Activated naive CD4-positive, alpha-beta T cell treated with anti-CD3 and anti-CD28 coated beads, Interleukin-2, amount 10 ng/mL, durations not matched to agents 7 days and 5 days (primary cell): ENCODE data around the gene STEAP1B.
A peak's percentile ranks its signal among the peaks of the same experiment; 100 is the strongest.
"Not testable (repeated sequence)": the region's sequence is repeated elsewhere in the genome, so short reads cannot be mapped to it uniquely, and the experiment has no call there.

Experiments
- CTCF ChIA-PET: fragments of 350-600 bp; sonication (Branson Sonifier 250); formaldehyde crosslinking; loops from one replicate; lab custom pipeline; 2021; ENCODE audit warnings: antibody characterized with exemption; lab: Charles Lee
- DNase-seq: peaks from one replicate; pipeline ENCODE4 v3.0.0-alpha.2; 2020
- H3K27ac Mint-ChIP-seq: one replicate; pipeline ENCODE4 v1.8.0; 2021; ENCODE audit warnings: mild to moderate bottlenecking, moderate library complexity, mixed read lengths
- H3K27me3 Mint-ChIP-seq: one replicate; pipeline ENCODE4 v1.8.0; 2021; ENCODE audit warnings: mild to moderate bottlenecking, mixed read lengths
- H3K36me3 Mint-ChIP-seq: one replicate; pipeline ENCODE4 v1.8.0; 2021; ENCODE audit warnings: mixed read lengths
- H3K4me1 Mint-ChIP-seq: one replicate; pipeline ENCODE4 v1.8.0; 2021; ENCODE audit warnings: mixed read lengths
- H3K4me3 Mint-ChIP-seq: one replicate; pipeline ENCODE4 v1.8.0; 2021; ENCODE audit warnings: mild to moderate bottlenecking, moderate library complexity, mixed read lengths
- H3K9me3 Mint-ChIP-seq: one replicate; pipeline ENCODE4 v1.8.0; 2021; ENCODE audit warnings: mixed read lengths

Gene STEAP1B

DNA sequence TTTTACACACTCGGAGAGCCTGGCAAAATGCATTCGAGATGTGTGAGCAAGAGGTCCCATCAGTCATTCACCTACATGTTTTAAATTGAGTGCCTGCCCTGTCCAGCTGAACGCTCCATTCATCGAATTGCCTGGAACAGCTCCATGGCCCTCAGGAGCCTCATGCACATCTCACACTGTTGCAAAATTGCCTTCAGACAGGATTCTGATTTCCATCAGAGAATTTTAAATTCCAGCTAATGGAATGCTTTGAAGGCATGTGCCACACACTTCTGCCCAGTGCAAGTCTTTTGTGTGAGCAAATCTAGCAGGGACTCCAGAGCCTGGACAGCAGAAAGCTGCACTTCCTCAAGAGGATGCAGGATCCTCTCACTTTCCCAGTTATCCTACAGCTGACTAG, 17.0 kb upstream of the STEAP1B start:
- CTCF ChIA-PET, H3K36me3 Mint-ChIP-seq, H3K9me3 Mint-ChIP-seq, DNase-seq, H3K4me1 Mint-ChIP-seq, H3K4me3 Mint-ChIP-seq, H3K27ac Mint-ChIP-seq, H3K27me3 Mint-ChIP-seq: not testable (repeated sequence)

GRCh38 chr7:22514963-22515362, 15.0 kb upstream of the STEAP1B start:
- DNase-seq, H3K27ac Mint-ChIP-seq, H3K4me3 Mint-ChIP-seq, H3K36me3 Mint-ChIP-seq, H3K4me1 Mint-ChIP-seq, CTCF ChIA-PET, H3K9me3 Mint-ChIP-seq: not testable (repeated sequence)
- H3K27me3 Mint-ChIP-seq: peaks cover 10% of the 10 kb centered on the region

GRCh38 chr7:22507320-22507719, 7.3 kb upstream of the STEAP1B start:
- CTCF ChIA-PET, DNase-seq, H3K4me3 Mint-ChIP-seq, H3K36me3 Mint-ChIP-seq, H3K4me1 Mint-ChIP-seq, H3K27ac Mint-ChIP-seq, H3K9me3 Mint-ChIP-seq: not testable (repeated sequence)
- peaks cover 29% of the 10 kb centered on the region for H3K27me3 Mint-ChIP-seq

GRCh38 chr7:22506316-22507020, 6.5 kb upstream of the STEAP1B start:
- CTCF ChIA-PET, DNase-seq, H3K27ac Mint-ChIP-seq, H3K4me3 Mint-ChIP-seq, H3K9me3 Mint-ChIP-seq, H3K4me1 Mint-ChIP-seq, H3K36me3 Mint-ChIP-seq: not testable (repeated sequence)
- peaks cover 29% of the 10 kb centered on the region for H3K27me3 Mint-ChIP-seq

GRCh38 chr7:22504519-22504918, 4.5 kb upstream of the STEAP1B start:
- H3K4me1 Mint-ChIP-seq, DNase-seq, H3K36me3 Mint-ChIP-seq, H3K4me3 Mint-ChIP-seq, H3K9me3 Mint-ChIP-seq, CTCF ChIA-PET, H3K27ac Mint-ChIP-seq: not testable (repeated sequence)
- H3K27me3 Mint-ChIP-seq: peaks cover 34% of the 10 kb centered on the region

DNA sequence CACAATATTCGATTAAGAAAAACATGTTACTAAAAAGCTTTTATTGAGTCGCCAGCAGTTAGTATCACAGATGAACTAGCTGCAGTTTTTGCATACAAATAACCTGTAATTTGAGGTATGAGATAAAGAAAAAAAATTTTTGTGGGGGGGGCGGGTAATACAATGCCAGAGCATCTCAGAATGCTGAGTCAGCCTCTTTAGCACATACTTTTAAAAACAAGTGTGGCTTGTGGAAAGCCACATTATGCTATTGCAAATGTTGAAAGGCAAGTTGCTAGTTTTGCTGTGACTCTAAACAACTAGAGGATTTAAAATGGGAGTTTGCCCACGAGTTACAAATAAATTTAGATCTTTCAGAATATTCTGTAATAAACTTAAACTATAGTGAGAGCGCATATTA, 2.1 kb upstream of the STEAP1B start:
- H3K27me3 Mint-ChIP-seq: peaks cover 35% of the 10 kb centered on the region
- not testable (repeated sequence) for H3K9me3 Mint-ChIP-seq, H3K36me3 Mint-ChIP-seq, DNase-seq, H3K4me1 Mint-ChIP-seq, H3K27ac Mint-ChIP-seq, H3K4me3 Mint-ChIP-seq
- CTCF ChIA-PET: interaction anchor here (0.7 kb wide), 1 partner anchor 392 kb away, joined by 4 read pairs; no protein-coding TSS in a partner anchor

GRCh38 chr7:22501336-22501735, 1.3 kb upstream of the STEAP1B start:
- H3K27me3 Mint-ChIP-seq: peaks cover 34% of the 10 kb centered on the region
- not testable (repeated sequence) for H3K36me3 Mint-ChIP-seq, H3K4me1 Mint-ChIP-seq, H3K9me3 Mint-ChIP-seq, DNase-seq, H3K4me3 Mint-ChIP-seq, H3K27ac Mint-ChIP-seq
- CTCF ChIA-PET: interaction anchor here (1.2 to 2.0 kb wide), 2 partner anchors 392 to 395 kb away, joined by 3 to 10 read pairs; no protein-coding TSS in a partner anchor

DNA sequence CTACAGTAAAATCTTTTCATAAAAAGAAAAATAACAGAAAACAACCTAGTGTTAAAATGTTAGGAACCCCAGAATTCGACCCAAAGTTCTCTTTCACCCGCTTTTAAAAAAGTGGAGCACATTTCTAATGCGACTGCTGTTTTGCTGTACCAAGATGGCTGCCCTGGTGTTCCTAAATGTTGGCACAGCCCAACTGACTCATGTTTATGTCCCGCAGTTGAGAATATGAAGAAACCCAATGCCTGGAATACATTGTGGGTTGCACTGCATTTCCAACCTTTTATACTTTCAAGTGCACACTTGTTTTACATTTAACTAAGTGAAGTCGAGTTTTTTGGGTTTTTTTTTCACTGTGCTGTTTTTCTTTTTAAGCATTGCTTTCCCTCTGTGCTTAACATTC, 944 bp downstream of the STEAP1B start:
- Mint-ChIP-seq H3K4me1 (peaks cover 8% of the 10 kb centered on the region), H3K36me3 (no peaks in the 10 kb centered on the region), H3K9me3 (no peaks in the 10 kb centered on the region), H3K27ac (no peak overlapping the region), H3K27me3 (peaks cover 26% of the 10 kb centered on the region), H3K4me3 (no peak overlapping the region)
- DNase-seq: no peak
- CTCF ChIA-PET: no interaction called here

- H3K36me3 Mint-ChIP-seq, H3K9me3 Mint-ChIP-seq, H3K4me1 Mint-ChIP-seq, H3K27ac Mint-ChIP-seq, H3K4me3 Mint-ChIP-seq, CTCF ChIA-PET, DNase-seq: not testable (repeated sequence)
- H3K27me3 Mint-ChIP-seq: peaks cover 21% of the 10 kb centered on the region
Observed at GRCh38 chr7:22496912-22497311, 3.1 kb downstream of the STEAP1B start.

DNA sequence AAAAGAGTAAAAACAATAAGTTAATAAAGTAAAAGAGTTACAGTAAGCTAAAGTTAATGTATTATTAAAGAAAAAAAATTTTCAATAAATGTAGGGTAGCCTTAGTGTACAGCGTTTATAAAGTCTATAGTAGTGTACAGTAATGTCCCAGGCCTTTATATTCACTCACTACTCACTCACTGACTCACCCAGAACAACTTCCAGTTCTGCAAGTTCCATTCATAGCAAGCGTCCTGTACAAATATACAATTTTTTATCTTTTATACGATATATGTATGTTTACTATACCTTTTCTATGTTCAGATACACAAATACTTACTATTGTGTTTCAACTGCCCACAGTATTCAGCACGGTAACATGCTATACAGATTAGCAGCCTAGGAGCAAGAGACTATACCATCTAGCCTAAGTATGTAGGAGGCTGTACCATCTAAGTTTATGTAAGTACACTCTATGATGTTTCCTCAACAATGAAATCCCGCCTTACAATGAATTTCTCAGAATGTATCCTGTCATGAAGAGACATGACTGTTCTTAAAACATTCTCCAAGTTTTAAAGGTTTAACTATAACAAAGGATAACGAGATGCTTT, 3.6 kb downstream of the STEAP1B start:
- CTCF ChIA-PET: interaction anchor here (0.6 to 1.4 kb wide), 3 partner anchors 94 to 393 kb away, joined by 3 to 7 read pairs (median 3); no protein-coding TSS in a partner anchor
- not testable (repeated sequence) for H3K4me3 Mint-ChIP-seq, H3K27ac Mint-ChIP-seq, H3K36me3 Mint-ChIP-seq, DNase-seq, H3K4me1 Mint-ChIP-seq, H3K9me3 Mint-ChIP-seq
- peaks cover 21% of the 10 kb centered on the region for H3K27me3 Mint-ChIP-seq

- H3K36me3 Mint-ChIP-seq, H3K27ac Mint-ChIP-seq, H3K9me3 Mint-ChIP-seq, CTCF ChIA-PET, DNase-seq, H3K4me3 Mint-ChIP-seq, H3K4me1 Mint-ChIP-seq: not testable (repeated sequence)
- H3K27me3 Mint-ChIP-seq: peaks cover 14% of the 10 kb centered on the region
Observed at GRCh38 chr7:22493160-22493925, 6.6 kb downstream of the STEAP1B start.

DNA sequence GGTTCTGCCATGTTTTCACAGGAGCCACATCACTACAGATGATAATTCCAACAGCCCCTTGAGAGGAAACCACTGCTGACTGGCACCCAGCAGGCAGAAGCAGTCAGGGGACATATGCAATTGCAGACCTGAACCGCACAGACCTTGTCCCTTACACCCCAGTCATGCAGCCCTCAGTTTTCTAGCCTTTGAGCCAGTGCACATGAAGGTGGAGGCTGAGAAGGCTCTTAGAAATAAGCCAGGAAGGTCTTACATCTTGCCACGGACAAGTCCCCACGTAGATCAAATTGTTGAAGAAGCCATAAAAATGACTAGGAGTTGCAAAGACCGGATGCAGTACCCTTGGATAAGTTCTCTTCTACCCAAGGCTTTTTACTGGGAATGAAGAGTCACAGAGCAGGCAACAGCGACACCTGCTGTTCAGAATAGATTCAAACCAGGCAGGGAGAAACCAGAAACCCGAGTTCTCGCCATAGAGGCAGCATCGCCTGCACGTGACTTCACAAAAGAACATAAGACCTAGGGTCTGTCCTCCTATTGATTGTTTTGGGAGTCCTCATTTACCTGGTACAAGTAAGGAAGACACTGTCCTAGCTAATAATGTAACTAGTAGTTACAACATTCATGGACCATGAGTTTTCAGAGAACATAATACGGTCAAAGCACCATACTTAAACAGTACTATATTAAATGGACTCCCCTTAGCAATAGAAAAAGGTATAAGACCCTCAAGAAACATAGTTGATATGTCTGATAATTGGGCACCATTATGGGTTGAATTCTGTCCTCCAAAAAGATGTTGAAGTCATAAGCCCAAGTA, 11.1 kb downstream of the STEAP1B start:
- no peaks in the 10 kb centered on the region for H3K36me3 Mint-ChIP-seq
- H3K4me3 Mint-ChIP-seq: no peak overlapping the region
- peaks cover 20% of the 10 kb centered on the region for H3K27me3 Mint-ChIP-seq
- peak; percentile 76 for DNase-seq
- no peak overlapping the region for H3K27ac Mint-ChIP-seq
- H3K9me3 Mint-ChIP-seq: no peaks in the 10 kb centered on the region
- CTCF ChIA-PET: interaction anchor here (1.3 to 3.8 kb wide), 4 partner anchors 238 to 411 kb away, joined by 3 to 57 read pairs (median 6); partner anchors contain the start of gene IL6
- peaks cover 4% of the 10 kb centered on the region for H3K4me1 Mint-ChIP-seq

- H3K27ac Mint-ChIP-seq: no peak overlapping the region
- H3K36me3 Mint-ChIP-seq: no peaks in the 10 kb centered on the region
- H3K4me3 Mint-ChIP-seq: no peak overlapping the region
- H3K9me3 Mint-ChIP-seq: no peaks in the 10 kb centered on the region
- peaks cover 4% of the 10 kb centered on the region for H3K4me1 Mint-ChIP-seq
- DNase-seq: no peak
- H3K27me3 Mint-ChIP-seq: peaks cover 20% of the 10 kb centered on the region
- CTCF ChIA-PET: no interaction called here
Observed at GRCh38 chr7:22487978-22488642, 11.9 kb downstream of the STEAP1B start.
